GM12891 (cell line): ENCODE results near the gene TCP11L1.

Experiments
- DNase-seq: peaks from one replicate; pipeline ENCODE4 v3.0.0; 2011; ENCODE audit warnings: low spot score; ENCODE audit not compliant: insufficient read length
- FAIRE-seq: peaks from 2 replicates; lab custom pipeline; 2011; peaks lifted over from hg19 to GRCh38; lab: Jason Lieb, UNC
- PAX5 ChIP-seq: IDR thresholded peaks from 2 replicates; pipeline ENCODE4 v1.6.1; 2011; ENCODE audit warnings: low read length, moderate library complexity, mild to moderate bottlenecking; ENCODE audit not compliant: insufficient read depth, severe bottlenecking
- POLR2A ChIP-seq: IDR thresholded peaks from 2 replicates; pipeline ENCODE4 v1.6.1; 2011; ENCODE audit warnings: low read depth, low read length, control low read depth
- POLR2AphosphoS5 ChIP-seq: IDR thresholded peaks from 2 replicates; pipeline ENCODE4 v1.6.1; 2011; ENCODE audit warnings: low read depth, low read length, control low read depth
- POU2F2 ChIP-seq: IDR thresholded peaks from 2 replicates; pipeline ENCODE4 v1.6.1; 2011; ENCODE audit warnings: low read depth, mild to moderate bottlenecking, control low read depth, low read length, moderate library complexity
- SPI1 ChIP-seq: IDR thresholded peaks from 2 replicates; pipeline ENCODE4 v1.6.1; 2011; ENCODE audit warnings: low read depth, low read length, control low read depth
- TAF1 ChIP-seq: IDR thresholded peaks from 2 replicates; pipeline ENCODE4 v1.6.1; 2011; ENCODE audit warnings: low read depth, low read length, control low read depth

Gene TCP11L1

GRCh38 chr11:33013755-33014154, 25.6 kb upstream of the TCP11L1 start:
- FAIRE-seq: no peak
- no peak for TF ChIP-seq PAX5
- TF ChIP-seq POLR2A: no peak
- no peak for TF ChIP-seq POU2F2
- no peak for TF ChIP-seq SPI1
- no peak for DNase-seq

GRCh38 chr11:33015621-33016551, 23.5 kb upstream of the TCP11L1 start, which contains the start of gene DEPDC7:
DEPDC7 (plus strand) TSS chr11:33015878; CDS start chr11:33015956, 78 bp downstream.
- DNase-seq: peak; percentile 33
- TF ChIP-seq POLR2A (no peak), SPI1 (no peak), PAX5 (no peak), POLR2AphosphoS5 (no peak), TAF1 (no peak), POU2F2 (no peak)
- no peak for FAIRE-seq

GRCh38 chr11:33016654-33017053, 22.7 kb upstream of the TCP11L1 start:
- DNase-seq: no peak
- TF ChIP-seq POU2F2 (no peak), TAF1 (no peak), POLR2A (no peak), SPI1 (no peak), PAX5 (no peak), POLR2AphosphoS5 (no peak)
- no peak for FAIRE-seq

DNA sequence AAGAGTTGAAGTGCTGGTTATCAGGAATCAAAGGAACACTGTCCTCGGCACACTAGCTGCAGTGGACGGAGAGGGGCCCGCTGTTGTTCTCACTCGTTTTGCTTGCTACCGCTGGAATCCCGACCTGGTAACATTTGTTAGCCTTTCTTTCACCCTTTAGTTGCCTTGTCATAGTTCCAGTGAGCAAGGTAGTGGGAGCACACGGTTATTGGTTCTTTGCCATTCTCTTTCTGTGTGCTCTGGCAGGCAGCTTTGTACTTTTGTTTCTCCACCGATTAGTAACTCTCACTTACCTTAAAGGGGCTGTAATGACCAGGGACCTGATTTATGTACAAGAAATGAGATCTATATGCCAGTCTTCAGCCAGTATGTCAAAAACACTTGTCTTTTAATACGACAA, 21.9 kb upstream of the TCP11L1 start:
- DNase-seq: no peak
- TF ChIP-seq POLR2AphosphoS5: no peak
- TF ChIP-seq SPI1: no peak
- no peak for TF ChIP-seq POU2F2
- no peak for TF ChIP-seq TAF1
- no peak for TF ChIP-seq POLR2A
- no peak for TF ChIP-seq PAX5
- FAIRE-seq: no peak

DNA sequence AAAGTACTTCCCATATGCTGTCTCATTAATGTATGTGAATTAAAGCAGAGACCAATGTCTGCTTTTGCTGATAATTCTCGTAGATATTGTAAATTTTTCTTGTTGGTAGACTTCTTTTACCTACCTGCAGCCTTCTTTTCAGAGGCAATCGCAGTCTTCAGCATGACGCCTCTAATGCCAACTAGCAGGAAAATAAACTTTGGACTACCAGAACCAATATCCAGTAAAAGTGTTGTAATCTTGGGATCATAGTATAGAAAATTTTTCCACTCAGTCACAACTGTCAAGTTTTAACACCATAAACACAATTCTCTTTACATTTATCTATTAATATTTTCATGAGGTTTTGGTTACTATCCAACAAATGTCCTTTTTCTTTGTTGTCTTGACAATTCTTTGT, 21.4 kb upstream of the TCP11L1 start:
- DNase-seq (no peak), FAIRE-seq (no peak)
- TF ChIP-seq POLR2AphosphoS5 (no peak), SPI1 (no peak), PAX5 (no peak), TAF1 (no peak), POU2F2 (no peak), POLR2A (no peak)

DNA sequence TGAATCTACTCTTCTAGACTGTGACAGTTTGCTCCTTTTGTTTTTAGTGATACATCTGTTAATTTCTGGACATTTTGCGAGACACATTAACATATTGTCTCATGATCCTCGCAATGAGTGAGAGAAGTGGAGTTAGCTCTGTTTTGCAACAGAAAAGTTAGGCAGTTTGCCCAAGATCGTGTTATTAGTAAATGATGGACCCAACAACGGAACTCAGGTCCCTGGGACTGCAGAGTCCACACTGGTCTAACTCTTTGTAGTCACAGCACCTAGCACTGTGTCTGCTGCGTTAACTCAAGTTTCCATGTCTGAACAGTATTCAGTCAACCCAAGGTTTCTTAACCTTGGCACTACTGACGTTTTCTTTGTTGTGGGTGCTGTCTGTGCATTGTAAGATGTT, 20.5 kb upstream of the TCP11L1 start:
- DNase-seq (no peak), FAIRE-seq (no peak)
- TF ChIP-seq POLR2AphosphoS5 (no peak), SPI1 (no peak)

- DNase-seq (no peak), FAIRE-seq (no peak)
- TF ChIP-seq TAF1: no peak
- no peak for TF ChIP-seq SPI1
- no peak for TF ChIP-seq POLR2A
- TF ChIP-seq POLR2AphosphoS5: no peak
- TF ChIP-seq PAX5: no peak
- TF ChIP-seq POU2F2: no peak
These were observed 17.9 kb upstream of the TCP11L1 start for GRCh38 chr11:33021501-33021900.

GRCh38 chr11:33021937-33022336, 17.4 kb upstream of the TCP11L1 start:
- DNase-seq (no peak), FAIRE-seq (peak; percentile 26)
- TF ChIP-seq POLR2AphosphoS5 (no peak), POLR2A (no peak), SPI1 (no peak), TAF1 (no peak), PAX5 (no peak), POU2F2 (no peak)

- TF ChIP-seq POU2F2: no peak
- TF ChIP-seq SPI1: no peak
- TF ChIP-seq TAF1: no peak
- TF ChIP-seq PAX5: no peak
- no peak for TF ChIP-seq POLR2AphosphoS5
- no peak for TF ChIP-seq POLR2A
- FAIRE-seq: no peak
- DNase-seq: no peak
These were observed 14.0 kb upstream of the TCP11L1 start for GRCh38 chr11:33025339-33025722.

DNA sequence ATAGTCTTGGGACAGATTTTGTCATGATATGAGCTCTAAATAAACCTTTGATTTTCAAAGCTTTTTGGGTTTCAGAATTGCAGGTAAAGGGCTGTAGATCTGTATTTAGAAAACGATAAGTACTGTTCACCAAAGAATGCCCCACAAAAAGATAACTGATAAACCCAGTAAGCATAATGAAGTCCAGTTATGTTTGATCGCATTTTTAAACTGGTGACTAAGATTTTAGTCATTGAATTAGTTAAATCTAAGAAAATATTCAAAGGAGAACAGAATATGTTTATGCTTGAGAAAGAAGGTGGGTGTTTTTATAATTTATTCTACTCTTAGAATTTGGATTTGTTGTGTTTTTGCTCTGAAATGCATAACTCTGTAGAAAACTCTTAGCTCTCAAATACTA, 12.1 kb upstream of the TCP11L1 start:
- DNase-seq (no peak), FAIRE-seq (no peak)
- TF ChIP-seq PAX5: no peak
- no peak for TF ChIP-seq POU2F2
